Left lung (tissue), 10 donors: ENCODE measurements around the gene HOTAIR. TPM values are rescaled to one million over a fixed set of nuclear protein-coding genes. Genes with fewer than 3 reads are reported as not detected.

Source experiments
- ATAC-seq: fragments of 200-7000 bp; cut with Tn5 transposase; one replicate; pipeline ENCODE4 v1.9.1; 2020; ENCODE audit warnings: moderate library complexity
- DNase-seq, 4 donors: peaks; one replicate each; pipeline ENCODE4 v3.0.0-alpha.2; 2013 to 2020
- H3K27ac ChIP-seq, 2 donors: fragments of 200-600 bp; sonication (generic) in 1 of 2; one replicate each; pipeline versions ENCODE4 v1.5.0 to v1.8.0; 2020 to 2021
- H3K27me3 ChIP-seq, 2 donors: fragments of 200-600 bp; sonication (generic) in 1 of 2; one replicate each; pipeline versions ENCODE4 v1.5.0 to v1.8.0; 2020 to 2021
- H3K36me3 ChIP-seq, 2 donors: fragments of 200-600 bp; sonication (generic) in 1 of 2; one replicate each; pipeline versions ENCODE4 v1.5.0 to v1.8.0; 2020 to 2021
- H3K4me1 ChIP-seq, 2 donors: fragments of 200-600 bp; one replicate each; pipeline ENCODE4 v1.8.0; 2021
- H3K4me3 ChIP-seq, 2 donors: fragments of 200-600 bp; sonication (generic) in 1 of 2; one replicate each; pipeline versions ENCODE4 v1.5.0 to v1.8.0; 2020 to 2021; ENCODE audit warnings: mild to moderate bottlenecking in 1 of 2
- H3K9me3 ChIP-seq, 2 donors: fragments of 200-600 bp; sonication (generic) in 1 of 2; one replicate each; pipeline versions ENCODE4 v1.5.0 to v1.8.0; 2020 to 2021
- intact Hi-C, 2 donors: fragments of 100-400 bp; cut with DNase I; formaldehyde crosslinking; loops; one replicate each; pipeline versions ENCODE4 v1.11.2 to v1.14.2; 2022
- polyA plus RNA-seq, 6 donors: library from polyadenylated mRNA; unstranded; fragments of 120-200 nt; gene quantifications; one replicate each; pipeline ENCODE4 v1.2.1, GENCODE V29; 2013; ENCODE audit not compliant: insufficient read length in 6 of 6
- total RNA-seq, 2 donors: library from RNA; stranded (reverse); fragmentation: NEBNext Ultra II Directional; extraction: Animal tissue kit (Norgen Biotek cat#: 25700); gene quantifications; one replicate each; pipeline ENCODE4 v1.2.1, GENCODE V29; 2021
- TF ChIP-seq, protein P1 (sequence below), 2 donors: fragments of 200-600 bp; sonication (generic) in 1 of 2; IDR thresholded peaks; one replicate each; pipeline versions ENCODE4 v1.5.0 to v1.8.0; 2021; ENCODE audit warnings: antibody characterized with exemption in 2 of 2
- donor health status: DM: no; HTN: yes; CAD: no.
- donor health status: DM: no; HTN: no; CAD: no.

Gene HOTAIR
- total and polyA plus RNA-seq, 8 donors: not detected

GRCh38 chr12:53941750-53942149 is 33.0 kb downstream of the HOTAIR start:
- no peak for DNase-seq
- no peak overlapping the region for H3K4me3 ChIP-seq
- no peaks in the 10 kb centered on the region for H3K36me3 ChIP-seq
- no peak overlapping the region for H3K27ac ChIP-seq
- H3K9me3 ChIP-seq: no peaks in the 10 kb centered on the region
- intact Hi-C loops: no loop called here
- no peaks in the 10 kb centered on the region for H3K4me1 ChIP-seq
- TF ChIP-seq, protein P1, sequence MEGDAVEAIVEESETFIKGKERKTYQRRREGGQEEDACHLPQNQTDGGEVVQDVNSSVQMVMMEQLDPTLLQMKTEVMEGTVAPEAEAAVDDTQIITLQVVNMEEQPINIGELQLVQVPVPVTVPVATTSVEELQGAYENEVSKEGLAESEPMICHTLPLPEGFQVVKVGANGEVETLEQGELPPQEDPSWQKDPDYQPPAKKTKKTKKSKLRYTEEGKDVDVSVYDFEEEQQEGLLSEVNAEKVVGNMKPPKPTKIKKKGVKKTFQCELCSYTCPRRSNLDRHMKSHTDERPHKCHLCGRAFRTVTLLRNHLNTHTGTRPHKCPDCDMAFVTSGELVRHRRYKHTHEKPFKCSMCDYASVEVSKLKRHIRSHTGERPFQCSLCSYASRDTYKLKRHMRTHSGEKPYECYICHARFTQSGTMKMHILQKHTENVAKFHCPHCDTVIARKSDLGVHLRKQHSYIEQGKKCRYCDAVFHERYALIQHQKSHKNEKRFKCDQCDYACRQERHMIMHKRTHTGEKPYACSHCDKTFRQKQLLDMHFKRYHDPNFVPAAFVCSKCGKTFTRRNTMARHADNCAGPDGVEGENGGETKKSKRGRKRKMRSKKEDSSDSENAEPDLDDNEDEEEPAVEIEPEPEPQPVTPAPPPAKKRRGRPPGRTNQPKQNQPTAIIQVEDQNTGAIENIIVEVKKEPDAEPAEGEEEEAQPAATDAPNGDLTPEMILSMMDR (IDR thresholded peaks at IDR 0.05): no peak
- peaks cover 98 to 100% of the 10 kb centered on the region in 2 donors for H3K27me3 ChIP-seq
- no peak for ATAC-seq

DNA sequence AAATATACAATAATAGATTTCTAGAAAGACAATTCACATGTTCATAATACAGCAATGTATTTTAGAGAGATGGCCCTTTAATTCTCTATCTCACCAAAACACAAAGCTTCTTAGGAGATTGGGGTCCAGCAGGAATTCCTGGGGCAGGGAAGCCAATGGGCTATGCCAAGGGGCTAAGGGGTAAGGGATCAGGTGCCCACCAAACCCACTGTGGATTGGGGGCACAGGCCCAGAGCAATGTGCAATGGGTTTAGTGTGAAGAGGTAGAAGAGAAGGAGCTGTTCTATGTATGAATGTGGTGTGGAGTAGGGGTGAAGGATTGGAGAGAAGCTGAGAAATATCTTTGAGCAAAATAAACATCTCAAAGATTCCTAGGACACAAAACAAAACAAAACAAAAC is 33.6 kb downstream of the HOTAIR start:
- H3K9me3 ChIP-seq: no peaks in the 10 kb centered on the region
- no peak overlapping the region for H3K27ac ChIP-seq
- no peaks in the 10 kb centered on the region for H3K36me3 ChIP-seq
- H3K27me3 ChIP-seq: peaks cover 98 to 100% of the 10 kb centered on the region in 2 donors
- ATAC-seq: no peak
- DNase-seq: no peak
- intact Hi-C loops: no loop called here
- H3K4me1 ChIP-seq: no peaks in the 10 kb centered on the region
- TF ChIP-seq, protein P1 (IDR thresholded peaks at IDR 0.05): no peak
- no peak overlapping the region for H3K4me3 ChIP-seq

DNA sequence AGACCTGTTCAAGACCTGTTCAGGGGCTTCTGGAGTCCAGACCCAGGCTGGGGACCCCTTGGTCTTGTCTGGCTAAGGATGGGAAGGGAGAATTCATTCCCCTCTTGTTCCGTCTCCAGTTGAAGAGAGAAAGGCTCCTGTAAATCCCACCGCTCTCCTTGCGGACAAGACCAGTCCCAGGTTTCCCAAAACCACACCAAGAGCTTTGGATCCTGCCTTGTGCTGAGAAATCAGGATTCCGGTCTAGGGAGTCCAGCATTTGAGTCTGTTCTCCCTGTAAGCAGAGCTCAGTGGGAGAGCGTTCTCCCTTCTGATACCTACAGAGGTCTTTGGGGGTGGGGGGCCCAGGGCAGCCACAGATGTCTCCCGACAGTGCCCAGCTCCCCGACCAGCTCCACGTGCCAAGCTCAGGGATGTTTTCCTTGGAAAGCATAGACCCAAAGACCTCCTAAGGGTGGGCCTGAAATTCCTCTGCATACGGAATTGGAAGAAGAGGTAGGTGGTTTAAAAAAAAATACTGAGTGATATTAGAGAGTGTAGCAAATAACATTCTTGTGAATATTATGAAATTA is 34.2 kb downstream of the HOTAIR start:
- Histone ChIP-seq H3K27ac (no peak overlapping the region), H3K27me3 (peaks cover 98 to 100% of the 10 kb centered on the region in 2 donors), H3K4me1 (no peaks in the 10 kb centered on the region), H3K36me3 (no peaks in the 10 kb centered on the region), H3K4me3 (no peak overlapping the region), H3K9me3 (no peaks in the 10 kb centered on the region)
- TF ChIP-seq, protein P1 (IDR thresholded peaks at IDR 0.05): no peak
- intact Hi-C loops: no loop called here
- ATAC-seq: no peak
- no peak for DNase-seq

DNA sequence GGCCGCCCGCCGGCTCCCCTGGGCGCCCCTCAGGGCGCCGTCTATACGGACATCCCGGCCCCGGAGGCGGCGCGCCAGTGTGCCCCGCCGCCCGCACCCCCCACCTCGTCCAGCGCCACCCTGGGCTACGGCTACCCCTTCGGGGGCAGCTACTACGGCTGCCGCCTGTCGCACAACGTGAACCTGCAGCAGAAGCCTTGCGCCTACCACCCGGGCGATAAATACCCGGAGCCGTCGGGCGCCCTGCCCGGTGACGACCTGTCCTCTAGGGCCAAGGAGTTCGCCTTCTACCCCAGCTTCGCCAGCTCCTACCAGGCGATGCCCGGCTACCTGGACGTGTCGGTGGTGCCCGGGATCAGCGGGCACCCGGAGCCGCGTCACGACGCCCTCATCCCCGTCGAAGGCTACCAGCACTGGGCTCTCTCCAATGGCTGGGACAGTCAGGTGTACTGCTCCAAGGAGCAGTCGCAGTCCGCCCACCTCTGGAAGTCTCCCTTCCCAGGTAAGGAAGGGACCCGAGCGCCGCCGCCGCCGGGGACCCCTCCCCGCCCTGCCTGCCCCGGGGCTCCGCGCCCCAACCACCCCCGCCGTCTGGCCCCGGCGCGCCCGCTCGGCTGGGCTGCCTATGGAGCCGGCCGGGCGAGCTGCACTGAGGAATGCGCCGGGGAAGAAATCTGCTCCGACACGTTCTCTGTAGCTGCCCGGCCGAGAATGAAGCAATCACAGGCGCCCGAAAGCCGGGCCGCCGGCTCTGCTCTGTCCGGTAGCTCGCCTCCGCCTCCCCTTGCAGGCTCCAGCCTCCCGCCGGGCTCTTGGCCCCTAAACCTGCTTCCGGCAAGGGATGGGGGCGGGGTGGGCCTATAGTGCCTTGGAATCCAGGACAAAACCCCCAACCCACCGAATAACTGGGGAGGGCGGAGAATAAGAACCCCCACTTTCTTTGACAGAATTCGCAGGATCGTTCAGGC is 35.3 kb downstream of the HOTAIR start:
- Histone ChIP-seq H3K9me3 (no peaks in the 10 kb centered on the region), H3K36me3 (no peaks in the 10 kb centered on the region), H3K27me3 (peaks cover 98 to 100% of the 10 kb centered on the region in 2 donors), H3K4me1 (no peaks in the 10 kb centered on the region), H3K4me3 (no peak overlapping the region), H3K27ac (no peak overlapping the region)
- ATAC-seq (peak; percentile 61), DNase-seq (peak in 3 of 4 donors; percentile 30 to 76 (median 61))
- intact Hi-C loops: no loop called here
- TF ChIP-seq, protein P1 (IDR thresholded peaks at IDR 0.05): no peak
